22Rv1 (cell line): ENCODE measurements around the gene CTDSPL.

Experiments
- H3K27ac ChIP-seq: fragments of 450-650 bp; 2 replicates; pipeline ENCODE4 v1.5.1; 2017
- CTCF ChIP-seq: fragments of 450-650 bp; IDR thresholded peaks from 2 replicates; pipeline ENCODE4 v1.5.1; 2017; ENCODE audit warnings: mild to moderate bottlenecking
- ZFX ChIP-seq: fragments of 450-650 bp; IDR thresholded peaks from 2 replicates; pipeline ENCODE4 v1.6.1; 2017; ENCODE audit warnings: antibody characterized with exemption, borderline replicate concordance

CTDSPL gene

GRCh38 chr3:38020342-38020726, 158.7 kb downstream of the CTDSPL start:
- no peak for TF ChIP-seq CTCF
- H3K27ac ChIP-seq: no peak overlapping the region

- TF ChIP-seq CTCF (no peak), ZFX (no peak)
- H3K27ac ChIP-seq: no peak overlapping the region
Measured at GRCh38 chr3:38021196-38021595, 159.5 kb downstream of the CTDSPL start.

DNA sequence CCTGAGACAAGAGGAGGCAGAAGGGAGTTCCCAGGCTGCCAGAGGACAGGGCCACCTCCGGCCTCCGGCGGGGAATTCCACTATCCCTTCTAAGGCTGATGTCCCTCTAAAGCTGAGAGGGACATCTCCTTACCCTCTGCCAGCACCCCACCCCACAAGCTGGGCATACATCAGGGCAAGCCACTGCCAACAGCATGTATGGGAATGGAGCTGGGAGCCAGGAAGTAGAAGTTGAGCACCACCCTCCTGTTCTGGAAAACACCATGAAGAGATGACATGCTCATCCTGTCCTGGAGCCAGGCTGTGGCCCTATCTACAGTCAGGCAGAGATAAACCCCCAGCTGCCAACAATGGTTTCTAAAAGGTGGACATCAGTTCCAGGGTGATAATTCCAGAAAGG, 160.6 kb downstream of the CTDSPL start:
- no peak for TF ChIP-seq ZFX
- TF ChIP-seq CTCF: no peak
- no peak overlapping the region for H3K27ac ChIP-seq

- H3K27ac ChIP-seq: no peak overlapping the region
- TF ChIP-seq CTCF (no peak), ZFX (no peak)
Measured at GRCh38 chr3:38022896-38023709, 161.4 kb downstream of the CTDSPL start.

DNA sequence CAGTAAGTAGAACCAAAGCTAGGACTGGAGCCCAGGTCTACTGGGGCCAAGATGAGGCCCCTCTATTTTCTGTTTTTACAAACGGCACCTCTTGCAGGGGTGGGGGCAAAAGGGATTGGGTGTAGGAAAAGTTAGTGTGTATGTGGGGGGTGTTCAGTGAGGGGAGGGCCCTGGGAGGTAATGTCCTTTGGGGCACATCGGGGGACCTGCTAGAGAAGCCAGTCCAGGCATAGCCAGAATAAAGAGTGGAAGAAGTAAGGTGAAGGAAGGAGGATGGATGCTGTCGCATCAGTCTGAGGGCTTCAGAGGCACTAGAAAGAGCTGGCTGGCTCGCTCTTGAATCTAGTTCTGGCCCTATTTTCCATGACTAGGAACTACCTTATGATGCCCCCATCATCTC, 165.2 kb downstream of the CTDSPL start:
- no peak overlapping the region for H3K27ac ChIP-seq
- TF ChIP-seq ZFX: no peak
- no peak for TF ChIP-seq CTCF

- TF ChIP-seq ZFX: no peak
- TF ChIP-seq CTCF: no peak
- H3K27ac ChIP-seq: no peak overlapping the region
Measured at GRCh38 chr3:38027466-38028465, 166.1 kb downstream of the CTDSPL start.
